AG09309 (cell line): Measurements from ENCODE around the gene PRELID3B.

Experiments used
- DNase-seq: peaks from one replicate; pipeline ENCODE4 v3.0.0-alpha.2; 2010; ENCODE audit warnings: low read depth
- H3K4me3 ChIP-seq: 2 replicates; pipeline ENCODE4 v1.5.1; 2011; ENCODE audit warnings: mild to moderate bottlenecking, low read depth, low read length, moderate library complexity; ENCODE audit not compliant: control insufficient read depth
- TF ChIP-seq, protein P1 (sequence below): IDR thresholded peaks from 2 replicates; pipeline ENCODE4 v1.5.1; 2011; ENCODE audit warnings: mild to moderate bottlenecking, low read depth, low read length, inconsistent platforms; ENCODE audit not compliant: insufficient read depth, control insufficient read depth; ENCODE audit errors: missing control alignments

Gene PRELID3B

DNA sequence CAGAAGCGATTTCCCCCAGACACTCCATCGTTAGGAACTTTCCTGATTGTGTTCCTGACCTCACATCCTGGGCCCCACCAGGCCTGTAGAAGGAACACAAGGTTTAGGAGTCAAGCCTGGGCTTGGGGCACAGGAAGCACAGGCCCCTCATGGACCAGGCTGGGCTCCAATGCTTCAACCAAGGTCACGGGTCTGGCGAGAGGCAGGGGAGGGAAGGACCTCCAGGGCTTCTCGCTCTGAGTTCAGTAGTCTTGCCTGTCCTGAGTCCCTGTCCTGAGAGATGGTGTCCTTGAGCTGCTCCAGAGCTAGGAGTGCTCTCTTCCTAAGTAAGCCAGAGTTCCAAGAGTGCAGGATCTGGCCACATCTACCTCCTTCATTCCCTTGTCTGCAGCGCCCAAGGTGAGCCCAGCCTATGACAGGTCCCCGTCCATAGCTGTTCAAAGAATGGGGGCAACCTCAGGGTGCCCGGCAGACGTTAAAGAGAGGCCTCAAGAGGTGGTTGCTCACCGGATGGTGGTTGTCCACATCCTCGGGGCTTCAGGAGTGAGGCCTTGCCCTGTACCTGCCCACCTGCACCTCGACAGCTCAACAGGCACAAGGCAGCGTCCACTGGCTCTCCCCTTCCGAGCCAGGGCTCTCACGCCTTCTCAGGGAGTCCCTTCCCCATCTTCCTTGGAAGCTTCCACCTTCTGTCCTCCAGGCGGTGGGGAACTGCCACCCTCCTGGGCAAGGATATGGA lies 24.9 kb downstream of the PRELID3B start:
- DNase-seq, result no peak
- TF ChIP-seq, protein P1, sequence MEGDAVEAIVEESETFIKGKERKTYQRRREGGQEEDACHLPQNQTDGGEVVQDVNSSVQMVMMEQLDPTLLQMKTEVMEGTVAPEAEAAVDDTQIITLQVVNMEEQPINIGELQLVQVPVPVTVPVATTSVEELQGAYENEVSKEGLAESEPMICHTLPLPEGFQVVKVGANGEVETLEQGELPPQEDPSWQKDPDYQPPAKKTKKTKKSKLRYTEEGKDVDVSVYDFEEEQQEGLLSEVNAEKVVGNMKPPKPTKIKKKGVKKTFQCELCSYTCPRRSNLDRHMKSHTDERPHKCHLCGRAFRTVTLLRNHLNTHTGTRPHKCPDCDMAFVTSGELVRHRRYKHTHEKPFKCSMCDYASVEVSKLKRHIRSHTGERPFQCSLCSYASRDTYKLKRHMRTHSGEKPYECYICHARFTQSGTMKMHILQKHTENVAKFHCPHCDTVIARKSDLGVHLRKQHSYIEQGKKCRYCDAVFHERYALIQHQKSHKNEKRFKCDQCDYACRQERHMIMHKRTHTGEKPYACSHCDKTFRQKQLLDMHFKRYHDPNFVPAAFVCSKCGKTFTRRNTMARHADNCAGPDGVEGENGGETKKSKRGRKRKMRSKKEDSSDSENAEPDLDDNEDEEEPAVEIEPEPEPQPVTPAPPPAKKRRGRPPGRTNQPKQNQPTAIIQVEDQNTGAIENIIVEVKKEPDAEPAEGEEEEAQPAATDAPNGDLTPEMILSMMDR, result no peak
- H3K4me3 ChIP-seq, result no peak overlapping the region

- DNase-seq, result no peak
- TF ChIP-seq, protein P1, result no peak
These were observed 25.6 kb downstream of the PRELID3B start for GRCh38 chr20:59016795-59017492.

DNA sequence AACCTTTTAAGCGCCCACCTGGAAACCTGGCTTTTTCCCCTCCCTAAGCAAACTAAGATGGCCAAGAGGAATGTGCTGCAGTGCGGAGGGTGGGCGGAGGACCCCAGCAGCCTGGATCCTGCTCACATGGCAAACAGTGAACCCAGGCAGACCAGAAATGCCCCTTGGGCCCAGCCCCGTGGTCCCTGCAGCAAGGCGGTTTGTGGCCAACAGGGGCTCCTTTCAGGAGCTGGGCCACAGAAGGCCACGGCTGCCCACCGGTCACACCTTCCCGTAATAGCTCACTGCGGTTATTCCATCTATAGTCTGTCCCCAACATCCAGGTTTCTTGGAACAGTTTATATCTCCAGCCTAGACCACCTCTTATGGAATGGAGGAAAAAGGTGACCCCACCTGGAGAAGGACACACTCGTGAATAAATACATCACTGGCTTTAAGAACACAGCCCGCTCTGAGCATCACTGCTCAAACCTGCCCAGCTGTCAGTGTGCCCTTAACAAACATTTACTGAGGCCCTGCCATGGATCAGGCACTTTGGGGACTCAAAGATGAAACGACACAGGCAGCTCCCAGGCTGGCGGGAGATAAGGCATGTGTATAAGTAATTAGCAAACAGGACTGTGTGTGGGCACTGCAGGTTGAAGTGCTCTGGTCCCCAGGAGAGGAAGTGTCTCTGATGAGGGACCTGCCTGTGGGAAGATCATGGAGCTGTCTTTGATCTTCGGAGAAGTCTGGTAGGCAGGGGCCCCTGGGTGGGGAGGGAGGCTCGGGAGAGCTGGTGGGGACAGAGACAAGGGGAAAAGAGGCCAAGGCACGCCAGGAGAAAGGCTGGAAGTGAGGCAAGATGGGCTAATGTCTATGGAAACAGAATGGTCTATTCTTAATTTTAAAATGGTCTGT lies 26.5 kb downstream of the PRELID3B start:
- no peak overlapping the region for H3K4me3 ChIP-seq
- no peak for DNase-seq
- TF ChIP-seq, protein P1, result no peak

More at GRCh38 chr20:59016795-59017492, 25.6 kb downstream of the PRELID3B start:
- no peak overlapping the region for H3K4me3 ChIP-seq

GRCh38 chr20:59015411-59015810 lies 27.2 kb downstream of the PRELID3B start:
- TF ChIP-seq, protein P1, result no peak

DNA sequence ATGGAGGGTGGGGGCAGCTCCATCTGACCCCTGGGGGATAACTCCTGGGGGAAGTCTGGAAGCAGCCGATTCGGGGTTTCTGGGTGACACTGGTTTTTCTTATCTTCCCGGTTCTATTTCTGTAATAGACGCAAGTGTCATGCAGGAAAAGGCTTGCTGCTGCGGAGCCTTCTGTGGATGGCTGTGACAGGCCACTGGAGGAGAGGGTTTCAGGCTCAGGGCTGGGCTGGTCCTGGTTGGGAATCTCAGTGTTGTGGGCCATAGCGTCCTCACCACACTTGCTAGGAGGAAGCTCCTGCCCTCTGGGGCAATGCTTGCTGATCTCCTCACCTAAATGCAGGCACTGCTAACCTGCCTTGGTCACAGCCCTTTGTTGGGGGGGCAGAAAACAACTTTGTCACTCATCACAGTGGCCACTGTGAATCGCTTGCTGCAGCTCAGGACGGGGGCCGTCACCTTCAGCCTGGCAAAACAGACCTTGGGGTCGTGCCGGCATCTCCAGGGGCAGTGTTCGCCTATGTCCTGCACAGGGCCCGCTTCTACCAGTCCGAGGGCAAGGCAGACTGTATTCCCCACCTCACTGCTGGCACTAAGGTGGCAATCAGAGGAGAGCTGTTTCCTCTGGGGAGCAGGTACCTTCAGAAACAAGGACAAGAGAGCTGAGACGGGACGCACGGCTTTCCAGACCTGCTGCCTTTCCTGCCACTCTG lies 27.8 kb downstream of the PRELID3B start:
- no peak overlapping the region for H3K4me3 ChIP-seq
- DNase-seq, result no peak
- TF ChIP-seq, protein P1, result no peak

More at GRCh38 chr20:59015411-59015810, 27.2 kb downstream of the PRELID3B start:
- no peak for DNase-seq
- no peak overlapping the region for H3K4me3 ChIP-seq
